ENCODE results near the gene ZNF845. TPM values are rescaled to one million over a fixed set of nuclear protein-coding genes. Genes with fewer than 3 reads are reported as not detected.
A peak's percentile ranks its signal among the peaks of the same experiment; 100 is the strongest.
"Not testable (repeated sequence)": the region's sequence is repeated elsewhere in the genome, so short reads cannot be mapped to it uniquely, and the experiment has no call there.

The ZNF845 gene
- total and polyA plus RNA-seq, 10 donors: 2.0 to 10.5 (median 8.1) TPM

- Histone ChIP-seq H3K4me1 (peaks cover 0 to 33% (median 24%) of the 10 kb centered on the region in 6 donors), H3K4me3 (peak overlapping the region in 4 of 8 donors; percentile 60 to 84 (median 71)), H3K27me3 (replicated peaks in 1 of 7) (peaks cover 0 to 5% (median 0%) of the 10 kb centered on the region in 7 donors), H3K27ac (peak overlapping the region in 4 of 8 donors; percentile 69 to 83 (median 80)), H3K36me3 (peaks cover 0 to 13% (median 0%) of the 10 kb centered on the region in 6 donors), H3K9me3 (peaks cover 0 to 51% (median 25%) of the 10 kb centered on the region in 8 donors)
- no peak for TF ChIP-seq CTCF (IDR thresholded peaks at IDR 0.05 in 8 of 11, conservative IDR thresholded peaks at IDR 0.05 in 3 of 11)
- TF ChIP-seq POLR2AphosphoS5 (IDR thresholded peaks at IDR 0.05): no peak
- 69 to 92% (median 87%) methylated on average over 14 of the region's 14 CpGs for WGBS, 5 donors
- intact Hi-C loops (cut with DNase I; ENCODE audit: low total_unique reads): no loop called here
- no peak for DNase-seq
Measured at GRCh38 chr19:53332484-53332883, 1.1 kb upstream of the ZNF845 start.

GRCh38 chr19:53333066-53333462 lies 485 bp upstream of the ZNF845 start:
- DNase-seq: peak; percentile 85
- peaks cover 0 to 51% (median 22%) of the 10 kb centered on the region in 8 donors for H3K9me3 ChIP-seq
- peaks cover 0 to 19% (median 3%) of the 10 kb centered on the region in 6 donors for H3K36me3 ChIP-seq
- intact Hi-C loops (cut with DNase I; ENCODE audit: low total_unique reads): no loop called here
- WGBS, 5 donors: 0 to 6% (median 1%) methylated on average over 14 of the region's 14 CpGs
- peaks cover 0 to 33% (median 24%) of the 10 kb centered on the region in 6 donors for H3K4me1 ChIP-seq
- peak overlapping the region; percentile 32 to 83 (median 74) for H3K27ac ChIP-seq
- peak overlapping the region; percentile 60 to 90 (median 74) for H3K4me3 ChIP-seq
- H3K27me3 ChIP-seq (replicated peaks in 1 of 7): peaks cover 0 to 5% (median 0%) of the 10 kb centered on the region in 7 donors
- no peak for TF ChIP-seq POLR2AphosphoS5 (IDR thresholded peaks at IDR 0.05)
- TF ChIP-seq CTCF (IDR thresholded peaks at IDR 0.05 in 8 of 11, conservative IDR thresholded peaks at IDR 0.05 in 3 of 11): no peak
- no peak for TF ChIP-seq POLR2A (IDR thresholded peaks at IDR 0.05)

GRCh38 chr19:53344403-53344802 lies 10.9 kb downstream of the ZNF845 start:
- H3K4me1 ChIP-seq; H3K4me3 ChIP-seq; intact Hi-C loops (cut with DNase I; ENCODE audit: low total_unique reads); H3K27ac ChIP-seq; H3K27me3 ChIP-seq (replicated peaks in 1 of 7); DNase-seq: not testable (repeated sequence)
- Histone ChIP-seq H3K36me3 (peaks cover 20 to 100% (median 93%) of the 10 kb centered on the region in 6 donors), H3K9me3 (peaks cover 8 to 100% (median 95%) of the 10 kb centered on the region in 8 donors)
- 95 to 99% (median 97%) methylated on average over 4 of the region's 4 CpGs for WGBS, 5 donors

GRCh38 chr19:53355739-53356138 lies 22.2 kb downstream of the ZNF845 start:
- intact Hi-C loops (cut with DNase I; ENCODE audit: low total_unique reads): no loop called here
- 97 to 100% (median 98%) methylated on average over 1 of the region's 1 CpG for WGBS, 5 donors
- peaks cover 11 to 32% (median 16%) of the 10 kb centered on the region in 6 donors for H3K36me3 ChIP-seq
- H3K4me1 ChIP-seq: no peaks in the 10 kb centered on the region
- H3K4me3 ChIP-seq: no peak overlapping the region
- H3K27me3 ChIP-seq (replicated peaks in 1 of 7): no peaks in the 10 kb centered on the region
- peaks cover 41 to 96% (median 92%) of the 10 kb centered on the region in 8 donors for H3K9me3 ChIP-seq
- H3K27ac ChIP-seq: no peak overlapping the region
- DNase-seq: no peak
- TF ChIP-seq POLR2AphosphoS5 (IDR thresholded peaks at IDR 0.05) (no peak), CTCF (IDR thresholded peaks at IDR 0.05 in 8 of 11, conservative IDR thresholded peaks at IDR 0.05 in 3 of 11) (no peak), POLR2A (IDR thresholded peaks at IDR 0.05) (no peak)
